Measurements from ENCODE around the gene FASTK. TPM values are rescaled to one million over a fixed set of nuclear protein-coding genes. Genes with fewer than 3 reads are reported as not detected.

Gene FASTK
- total RNA-seq, 1 donor from 2014 or later: 92.3 TPM

DNA sequence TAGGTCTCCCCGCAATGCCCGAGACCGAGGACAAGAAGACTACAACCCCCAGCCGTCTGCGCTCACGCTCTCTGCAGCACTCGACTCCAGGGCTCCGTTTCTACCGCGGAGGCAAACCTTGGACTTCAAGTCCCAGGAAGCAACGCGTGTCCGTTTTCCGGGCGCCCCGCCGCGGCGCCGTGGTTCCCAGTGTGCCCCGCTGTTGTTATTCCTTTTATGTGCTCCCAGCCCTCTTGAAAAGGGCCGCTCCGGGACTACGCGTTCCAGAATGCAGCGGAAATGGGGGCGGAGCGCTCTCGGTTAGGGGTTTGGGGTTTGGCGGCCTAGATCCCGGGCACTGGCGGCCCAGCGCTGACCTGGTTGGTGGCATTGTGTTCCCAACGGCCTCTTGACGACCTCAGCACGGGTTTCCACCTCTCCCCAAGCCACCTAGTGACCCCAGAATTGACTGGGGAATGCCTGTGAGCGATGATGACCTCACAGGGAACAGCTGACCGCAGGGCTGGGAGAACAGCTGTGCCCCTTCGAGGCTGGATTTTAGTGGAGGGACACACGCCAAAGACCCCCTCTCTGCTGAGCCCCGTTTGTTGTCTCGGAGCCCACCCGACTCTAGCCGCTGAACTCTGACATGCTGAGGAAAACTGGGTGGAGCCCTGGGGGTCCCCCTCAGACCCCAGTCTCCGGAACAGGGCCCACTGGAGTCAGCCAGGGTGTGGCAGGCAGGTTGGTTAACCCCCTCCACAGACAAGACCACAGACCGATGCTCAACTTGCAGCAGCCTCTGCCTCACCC lies 22.4 kb downstream of the FASTK start:
- peak overlapping the region; percentile 88 for H3K27ac Mint-ChIP-seq
- no peaks in the 10 kb centered on the region for H3K27me3 Mint-ChIP-seq
- no peaks in the 10 kb centered on the region for H3K9me3 Mint-ChIP-seq
- intact Hi-C loops (cut with micrococcal nuclease): loop anchor here (1.0 to 2.0 kb wide), 6 partner anchors 19 to 169 kb away; partner anchors contain the start of genes ABCB8, ABCF2 and FASTK
- DNase-seq: peak; percentile 99
- peak overlapping the region; percentile 99 for H3K4me3 Mint-ChIP-seq
- peaks cover 5% of the 10 kb centered on the region for H3K36me3 Mint-ChIP-seq (ENCODE audit: low read depth)
- peaks cover 38% of the 10 kb centered on the region for H3K4me1 Mint-ChIP-seq

DNA sequence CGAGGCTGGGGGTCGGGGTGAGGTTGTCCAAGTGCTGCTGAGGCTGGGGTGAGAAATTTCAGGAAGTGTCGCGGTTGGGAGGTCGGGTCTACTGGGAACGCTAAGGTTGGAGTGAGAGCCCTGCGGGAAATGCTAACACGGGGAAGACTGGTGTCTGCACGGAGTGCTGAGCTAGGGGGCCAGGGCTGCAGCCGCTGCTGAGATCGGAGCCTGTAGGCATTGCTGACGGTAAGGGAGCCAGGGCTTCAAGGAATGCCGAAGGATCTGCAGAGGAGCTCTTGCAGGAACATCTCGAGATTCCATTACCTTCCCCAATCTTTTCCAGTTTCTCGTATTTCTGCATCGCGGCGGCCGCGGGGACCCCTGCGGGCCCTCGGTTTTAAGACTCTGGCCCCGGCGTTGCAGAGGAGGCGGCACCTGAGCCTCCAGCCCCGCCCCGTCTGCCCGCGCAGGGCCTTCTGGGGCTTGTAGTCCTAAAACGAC lies 23.1 kb downstream of the FASTK start, which contains the start of gene CDK5:
Gene CDK5 (minus strand): TSS at position 392 of the 483 bp plus-strand sequence. CDS start 49 bp downstream, at position 343.
- H3K4me1 Mint-ChIP-seq: peaks cover 43% of the 10 kb centered on the region
- H3K9me3 Mint-ChIP-seq: no peaks in the 10 kb centered on the region
- intact Hi-C loops (cut with micrococcal nuclease): no loop called here
- H3K27me3 Mint-ChIP-seq: no peaks in the 10 kb centered on the region
- peaks cover 7% of the 10 kb centered on the region for H3K36me3 Mint-ChIP-seq (ENCODE audit: low read depth)
- DNase-seq: no peak
- H3K27ac Mint-ChIP-seq: peak within 1 kb of the TSS; percentile 88
- H3K4me3 Mint-ChIP-seq: peak within 1 kb of the TSS; percentile 99

DNA sequence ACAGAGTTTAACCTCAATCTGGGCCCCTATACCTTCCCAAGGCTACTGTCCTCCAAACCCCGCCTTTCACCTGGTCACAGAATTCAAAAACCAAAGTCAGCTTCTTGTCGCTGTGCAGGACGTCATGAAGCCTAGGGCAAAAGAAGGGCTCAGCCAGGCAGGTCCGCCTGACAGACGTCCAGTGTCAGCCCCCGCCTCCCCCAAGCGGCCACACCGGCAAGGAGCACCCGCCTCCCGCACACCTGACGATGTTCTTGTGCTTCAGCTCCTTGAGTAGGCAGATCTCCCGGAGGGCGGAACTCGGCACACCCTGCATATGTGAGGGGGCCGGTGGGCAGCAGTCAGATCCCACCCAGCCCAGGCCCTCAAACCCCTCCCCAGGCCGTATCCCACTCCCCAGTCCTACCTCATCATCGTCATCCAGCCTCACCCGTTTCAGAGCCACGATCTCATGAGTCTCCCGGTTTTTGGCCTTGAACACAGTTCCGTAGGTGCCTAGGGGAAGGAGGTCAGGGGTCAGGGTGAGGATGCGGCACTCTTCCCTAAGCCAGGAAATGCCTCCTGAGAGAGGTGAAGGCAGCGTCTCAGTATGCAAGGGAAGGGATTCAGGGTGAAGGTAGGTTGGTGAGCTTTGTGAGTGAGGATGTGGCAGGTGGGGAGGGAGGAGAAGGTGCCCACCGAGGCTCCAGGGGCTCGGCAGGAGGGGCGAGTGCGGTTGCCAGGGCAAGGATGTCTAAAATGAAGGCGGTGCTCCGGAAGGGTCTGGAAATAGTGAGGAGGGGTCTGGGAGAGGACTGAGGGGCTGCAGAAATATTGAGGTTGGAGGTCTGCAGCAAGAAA lies 23.7 kb downstream of the FASTK start:
- peak overlapping the region; percentile 99 for H3K4me3 Mint-ChIP-seq
- DNase-seq: no peak

DNA sequence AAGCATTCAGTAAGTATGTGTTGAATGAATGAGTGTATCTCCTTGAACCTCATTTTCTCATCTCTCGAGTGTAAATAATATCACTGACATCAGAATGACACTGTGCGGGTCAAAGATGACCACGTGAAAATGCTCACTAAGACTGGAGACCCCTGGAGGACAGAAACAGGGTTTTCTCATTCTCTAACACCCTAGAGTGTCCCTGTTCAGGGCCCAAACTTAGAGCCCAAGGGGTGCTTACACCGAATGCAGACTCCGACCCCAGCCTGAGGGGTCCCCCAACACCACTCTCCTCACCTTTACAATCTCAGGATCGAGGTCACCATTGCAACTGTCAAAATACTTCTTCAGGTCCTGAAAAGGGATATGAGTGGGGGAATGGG lies 24.3 kb downstream of the FASTK start:
- H3K9me3 Mint-ChIP-seq: no peaks in the 10 kb centered on the region
- no peaks in the 10 kb centered on the region for H3K27me3 Mint-ChIP-seq
- H3K4me3 Mint-ChIP-seq: peak overlapping the region; percentile 99
- intact Hi-C loops (cut with micrococcal nuclease): no loop called here
- H3K27ac Mint-ChIP-seq: no peak overlapping the region
- peaks cover 39% of the 10 kb centered on the region for H3K4me1 Mint-ChIP-seq
- peaks cover 6% of the 10 kb centered on the region for H3K36me3 Mint-ChIP-seq (ENCODE audit: low read depth)
- DNase-seq: no peak

More for the DNA sequence above, 23.7 kb downstream of the FASTK start:
- Mint-ChIP-seq H3K27ac (peak overlapping the region; percentile 69), H3K36me3 (ENCODE audit: low read depth) (peaks cover 9% of the 10 kb centered on the region), H3K9me3 (no peaks in the 10 kb centered on the region), H3K4me1 (peaks cover 44% of the 10 kb centered on the region), H3K27me3 (no peaks in the 10 kb centered on the region)
- intact Hi-C loops (cut with micrococcal nuclease): no loop called here

DNA sequence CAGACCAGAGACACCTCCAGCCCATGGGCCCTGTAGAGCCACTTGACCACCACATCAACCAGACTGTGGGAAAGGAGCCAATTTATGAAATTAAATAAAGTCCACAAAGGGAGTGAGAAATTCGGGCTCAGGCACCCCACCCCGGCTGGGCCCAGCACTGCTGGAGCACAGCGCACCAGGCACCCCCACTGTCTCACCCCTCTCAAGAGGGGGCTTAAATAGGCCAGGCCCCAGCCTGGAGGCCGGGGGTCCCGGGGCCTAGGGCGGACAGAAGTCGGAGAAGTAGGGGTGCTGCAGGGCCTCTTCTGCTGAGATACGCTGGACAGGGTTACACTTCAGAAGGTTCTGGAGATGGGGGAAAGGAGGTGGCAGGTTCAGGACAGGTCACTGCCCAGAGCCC lies 26.9 kb downstream of the FASTK start:
- Mint-ChIP-seq H3K9me3 (no peaks in the 10 kb centered on the region), H3K36me3 (ENCODE audit: low read depth) (peaks cover 6% of the 10 kb centered on the region), H3K4me1 (peaks cover 26% of the 10 kb centered on the region), H3K27ac (no peak overlapping the region), H3K27me3 (peaks cover 5% of the 10 kb centered on the region), H3K4me3 (no peak overlapping the region)
- DNase-seq: no peak
- intact Hi-C loops (cut with micrococcal nuclease): no loop called here

DNA sequence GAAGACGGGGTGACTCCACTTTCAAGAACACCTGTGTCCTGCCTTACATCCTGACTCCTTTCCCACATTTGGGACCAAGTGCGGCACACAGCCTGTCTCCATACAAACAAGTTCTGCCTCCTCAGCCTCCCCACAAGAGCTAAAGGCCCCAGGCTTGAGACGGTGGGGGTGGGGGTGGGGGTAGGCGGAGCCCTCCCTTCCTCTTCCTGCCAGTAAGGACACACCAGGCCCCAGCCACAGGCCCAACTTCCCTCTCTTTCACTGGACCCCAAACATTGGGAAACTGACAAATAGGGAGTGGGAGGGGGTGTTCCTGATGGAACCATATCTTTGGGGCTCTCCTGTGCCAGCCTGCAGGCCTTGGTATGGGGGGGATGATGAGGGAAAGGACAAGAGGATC lies 27.5 kb downstream of the FASTK start:
- Mint-ChIP-seq H3K9me3 (no peaks in the 10 kb centered on the region), H3K4me1 (peaks cover 22% of the 10 kb centered on the region), H3K27ac (no peak overlapping the region), H3K27me3 (peaks cover 5% of the 10 kb centered on the region), H3K4me3 (no peak overlapping the region), H3K36me3 (ENCODE audit: low read depth) (peaks cover 6% of the 10 kb centered on the region)
- intact Hi-C loops (cut with micrococcal nuclease): no loop called here
- no peak for DNase-seq

DNA sequence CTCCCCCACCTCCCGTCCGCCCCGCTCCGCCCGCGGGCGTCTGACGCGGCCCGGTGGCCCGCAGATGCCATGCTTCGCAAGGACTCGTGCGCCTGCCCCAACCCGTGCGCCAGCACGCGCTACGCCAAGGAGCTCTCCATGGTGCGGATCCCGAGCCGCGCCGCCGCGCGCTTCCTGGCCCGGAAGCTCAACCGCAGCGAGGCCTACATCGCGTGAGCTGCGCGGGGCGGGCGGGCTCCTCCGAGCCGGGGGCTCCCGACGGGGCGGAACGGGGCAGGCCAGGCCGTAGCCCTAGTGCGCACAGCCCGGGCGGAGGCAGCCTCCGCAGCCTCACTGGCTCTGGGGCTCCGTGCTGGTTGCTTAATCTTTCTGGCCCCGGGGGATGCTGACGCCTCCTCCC lies 29.5 kb downstream of the FASTK start:
- Mint-ChIP-seq H3K4me1 (peaks cover 8% of the 10 kb centered on the region), H3K27ac (no peak overlapping the region), H3K4me3 (no peak overlapping the region), H3K27me3 (peaks cover 5% of the 10 kb centered on the region), H3K36me3 (ENCODE audit: low read depth) (peaks cover 4% of the 10 kb centered on the region), H3K9me3 (no peaks in the 10 kb centered on the region)
- peak; percentile 91 for DNase-seq
- intact Hi-C loops (cut with micrococcal nuclease): no loop called here

DNA sequence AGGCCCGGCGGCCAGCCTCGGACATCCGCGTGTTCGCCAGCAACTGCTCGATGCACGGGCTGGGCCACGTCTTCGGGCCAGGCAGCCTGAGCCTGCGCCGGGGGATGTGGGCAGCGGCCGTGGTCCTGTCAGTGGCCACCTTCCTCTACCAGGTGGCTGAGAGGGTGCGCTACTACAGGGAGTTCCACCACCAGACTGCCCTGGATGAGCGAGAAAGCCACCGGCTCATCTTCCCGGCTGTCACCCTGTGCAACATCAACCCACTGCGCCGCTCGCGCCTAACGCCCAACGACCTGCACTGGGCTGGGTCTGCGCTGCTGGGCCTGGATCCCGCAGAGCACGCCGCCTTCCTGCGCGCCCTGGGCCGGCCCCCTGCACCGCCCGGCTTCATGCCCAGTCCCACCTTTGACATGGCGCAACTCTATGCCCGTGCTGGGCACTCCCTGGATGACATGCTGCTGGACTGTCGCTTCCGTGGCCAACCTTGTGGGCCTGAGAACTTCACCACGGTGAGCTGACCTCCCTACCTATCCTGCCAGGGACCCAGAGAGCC lies 31.6 kb downstream of the FASTK start:
- H3K4me3 Mint-ChIP-seq: no peak overlapping the region
- H3K27ac Mint-ChIP-seq: no peak overlapping the region
- no peak for DNase-seq
- peaks cover 8% of the 10 kb centered on the region for H3K4me1 Mint-ChIP-seq
- no peaks in the 10 kb centered on the region for H3K9me3 Mint-ChIP-seq
- peaks cover 5% of the 10 kb centered on the region for H3K27me3 Mint-ChIP-seq
- H3K36me3 Mint-ChIP-seq (ENCODE audit: low read depth): peaks cover 8% of the 10 kb centered on the region
- intact Hi-C loops (cut with micrococcal nuclease): no loop called here

DNA sequence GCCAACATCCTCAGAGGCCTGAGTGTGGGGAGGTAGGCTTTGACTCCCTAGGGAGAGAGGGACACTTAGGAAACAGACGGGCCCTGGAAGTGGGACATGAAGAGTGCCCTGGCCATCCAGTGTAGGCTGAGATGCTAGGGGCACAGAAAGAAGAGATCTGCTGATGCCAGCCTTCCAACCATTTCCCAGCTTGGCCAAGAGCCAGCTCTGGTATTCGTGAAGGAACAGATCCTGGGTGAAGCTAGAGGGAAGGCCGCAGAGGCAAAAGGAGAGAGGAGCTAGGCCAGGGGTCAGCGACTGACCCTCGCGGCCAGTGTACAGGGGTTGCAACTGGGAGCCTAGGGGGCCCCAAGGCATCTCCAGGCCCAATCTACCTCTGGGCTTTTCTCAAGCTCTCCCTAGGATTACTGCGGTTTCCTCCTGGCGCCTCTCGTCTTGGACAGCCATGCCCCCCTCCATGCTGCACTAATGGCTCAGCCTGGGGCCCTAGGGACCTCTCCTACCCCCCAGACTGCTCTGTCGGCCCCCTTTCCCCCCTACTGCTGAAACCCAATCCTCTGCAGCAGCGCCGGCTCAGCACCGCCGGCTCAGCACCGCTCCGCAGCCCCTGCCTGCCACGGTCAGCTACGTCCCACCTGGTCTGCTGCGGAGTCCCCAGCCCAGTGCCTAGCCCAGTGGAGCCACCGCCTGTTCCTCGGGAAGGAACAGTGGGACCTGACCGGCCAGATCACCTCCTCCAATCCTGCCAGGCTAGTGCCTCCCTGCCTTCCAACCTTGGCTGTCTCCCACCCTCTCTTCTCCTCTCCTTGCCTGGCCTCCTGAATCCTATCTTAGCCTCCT lies 32.4 kb downstream of the FASTK start, which contains the start of gene ASIC3:
Gene ASIC3 (plus strand): TSS at position 556 of the 840 bp plus-strand sequence. CDS start 355 bp downstream, outside the sequence.
- H3K4me1 Mint-ChIP-seq: peaks cover 6% of the 10 kb centered on the region
- no peak within 1 kb of the TSS for H3K4me3 Mint-ChIP-seq
- peaks cover 5% of the 10 kb centered on the region for H3K27me3 Mint-ChIP-seq
- no peak for DNase-seq
- H3K27ac Mint-ChIP-seq: no peak within 1 kb of the TSS
- H3K9me3 Mint-ChIP-seq: no peaks in the 10 kb centered on the region
- intact Hi-C loops (cut with micrococcal nuclease): no loop called here
- peaks cover 8% of the 10 kb centered on the region for H3K36me3 Mint-ChIP-seq (ENCODE audit: low read depth)

DNA sequence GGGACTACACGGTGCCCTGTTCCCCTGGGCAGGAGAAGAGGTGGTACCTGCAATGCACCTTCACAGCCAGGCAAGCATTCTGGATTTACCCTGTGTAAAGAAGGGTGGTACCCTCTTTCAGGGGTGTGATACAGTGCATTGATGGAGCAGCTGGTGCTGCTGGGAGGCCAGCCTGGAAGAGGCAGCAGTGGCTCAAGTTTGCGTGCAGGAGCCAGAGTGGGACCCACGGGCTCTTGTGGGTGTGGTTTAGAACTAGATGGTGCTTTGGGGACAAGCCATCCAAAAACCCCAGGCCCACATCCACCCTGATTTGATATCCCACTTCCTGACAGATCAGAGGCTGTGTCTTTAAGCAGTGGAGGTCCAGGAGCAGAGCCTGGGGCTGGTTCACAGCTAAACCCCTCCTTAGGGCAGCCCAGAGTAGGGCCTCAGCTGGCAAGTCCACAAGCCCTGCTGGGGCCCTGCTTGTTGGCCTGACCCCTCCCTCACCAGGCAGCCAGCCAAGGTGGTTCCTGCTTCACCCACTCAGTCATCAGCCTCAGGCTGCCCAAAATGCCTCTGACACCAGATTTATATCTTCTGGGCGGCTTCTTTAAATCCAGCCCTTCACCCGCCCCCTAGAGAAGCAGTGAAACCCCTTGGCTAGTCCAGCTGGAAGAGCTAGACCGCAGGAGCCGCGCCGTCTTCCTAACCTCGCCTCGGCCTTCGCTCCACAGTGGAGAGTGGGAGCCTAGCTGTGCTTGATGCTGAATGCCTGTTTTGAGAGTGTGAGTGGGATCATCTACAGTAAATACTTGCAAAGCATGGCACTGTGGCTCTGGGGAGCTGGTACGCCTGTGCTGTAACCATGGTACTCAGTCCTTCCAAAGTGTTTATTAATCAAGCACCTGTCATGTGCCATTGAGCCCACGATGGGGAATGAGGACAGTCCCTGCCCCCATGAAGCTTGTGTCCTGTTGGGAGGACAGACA lies 33.7 kb downstream of the FASTK start:
- H3K4me1 Mint-ChIP-seq: no peaks in the 10 kb centered on the region
- intact Hi-C loops (cut with micrococcal nuclease): no loop called here
- peaks cover 5% of the 10 kb centered on the region for H3K27me3 Mint-ChIP-seq
- DNase-seq: no peak
- no peak overlapping the region for H3K27ac Mint-ChIP-seq
- H3K4me3 Mint-ChIP-seq: no peak overlapping the region
- H3K36me3 Mint-ChIP-seq (ENCODE audit: low read depth): peaks cover 3% of the 10 kb centered on the region
- H3K9me3 Mint-ChIP-seq: no peaks in the 10 kb centered on the region

DNA sequence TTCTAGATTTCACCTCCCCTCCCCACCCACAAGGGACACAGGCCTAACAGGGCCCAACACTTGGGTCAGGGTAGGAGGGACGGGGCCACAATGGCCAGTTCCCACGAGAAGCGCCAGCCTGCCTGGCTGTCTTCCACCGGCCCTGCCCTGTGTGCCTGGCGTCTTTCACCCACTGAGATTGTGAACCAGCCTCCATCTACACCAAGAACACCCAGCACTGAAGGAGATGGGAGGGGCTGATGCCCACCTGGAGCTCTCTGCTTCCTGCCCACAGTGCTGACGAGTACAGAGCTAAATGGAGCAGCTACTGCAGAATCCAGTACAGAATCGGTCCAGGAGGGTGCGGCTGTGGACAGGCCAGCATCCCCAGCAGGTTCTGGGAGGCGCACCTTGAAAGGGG lies 34.6 kb downstream of the FASTK start:
- Mint-ChIP-seq H3K4me1 (no peaks in the 10 kb centered on the region), H3K9me3 (no peaks in the 10 kb centered on the region), H3K36me3 (ENCODE audit: low read depth) (peaks cover 3% of the 10 kb centered on the region), H3K4me3 (no peak overlapping the region), H3K27ac (no peak overlapping the region), H3K27me3 (peaks cover 5% of the 10 kb centered on the region)
- intact Hi-C loops (cut with micrococcal nuclease): no loop called here
- no peak for DNase-seq

DNA sequence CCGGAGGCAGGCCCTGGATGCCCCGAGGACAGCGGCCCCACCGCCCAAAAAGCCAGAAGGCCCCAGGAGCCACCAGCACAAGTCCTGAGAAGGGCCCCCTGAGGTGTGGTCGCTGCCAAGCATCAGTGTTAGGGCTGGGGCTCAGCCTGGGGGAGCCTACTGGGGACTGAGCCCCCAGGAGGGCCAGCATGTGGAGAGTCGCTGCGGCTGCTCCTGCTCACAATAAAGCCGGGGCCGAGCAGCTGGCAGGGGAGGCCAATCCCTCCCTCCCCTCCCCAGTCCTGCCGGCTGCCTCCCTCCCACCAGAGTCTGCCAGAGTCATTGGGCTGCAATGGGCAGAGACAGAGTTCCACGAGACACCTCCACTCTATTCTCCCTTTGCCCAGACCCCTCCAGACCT lies 35.3 kb downstream of the FASTK start:
- peaks cover 3% of the 10 kb centered on the region for H3K36me3 Mint-ChIP-seq (ENCODE audit: low read depth)
- H3K4me1 Mint-ChIP-seq: no peaks in the 10 kb centered on the region
- intact Hi-C loops (cut with micrococcal nuclease): no loop called here
- no peak for DNase-seq
- peaks cover 3% of the 10 kb centered on the region for H3K27me3 Mint-ChIP-seq
- H3K27ac Mint-ChIP-seq: no peak overlapping the region
- no peak overlapping the region for H3K4me3 Mint-ChIP-seq
- H3K9me3 Mint-ChIP-seq: no peaks in the 10 kb centered on the region

Data from activated CD4-positive, alpha-beta T cell treated with anti-CD3 and anti-CD28 coated beads, Interleukin-2, amount 10 ng/mL, durations not matched to agents 24 days and 14 days (primary cell).